SK-N-SH (cell line): ENCODE data around the gene ALDH16A1. TPM values are rescaled to one million over a fixed set of nuclear protein-coding genes. Genes with fewer than 3 reads are reported as not detected.

Experiments used
- CTCF ChIA-PET: fragments of 300-600, 350-600 bp; formaldehyde crosslinking; extraction: SDS; loops from one replicate; lab custom pipeline; 2021; lab: Yijun Ruan, JAX
- POLR2A ChIA-PET: fragments of 350-600 bp; sonication (Branson Sonifier 250); formaldehyde crosslinking; extraction: SDS; loops from one replicate; lab custom pipeline; 2020; ENCODE audit warnings: antibody characterized with exemption, inconsistent platforms; lab: Yijun Ruan, JAX
- DNase-seq: peaks from one replicate; pipeline ENCODE4 v3.0.0; 2012
- H2AFZ ChIP-seq: fragments of 200-600 bp; sonication (generic); 2 replicates; pipeline ENCODE4 v1.8.1; 2016; ENCODE audit warnings: antibody characterized with exemption, mild to moderate bottlenecking, low read depth
- H3F3A ChIP-seq: fragments of 200-600 bp; sonication (generic); replicated peaks from 2 replicates; pipeline ENCODE3; 2016; ENCODE audit warnings: antibody characterized with exemption, mild to moderate bottlenecking; ENCODE audit not compliant: insufficient read depth
- H3K27ac ChIP-seq, 2 experiments: fragments of 200-500 bp in 1 of 2; fragments of 200-600 bp in 1 of 2; sonication (Bioruptor generic) in 1 of 2; sonication (generic), shearing (Covaris generic) in 1 of 2; 2 replicates each; pipeline versions ENCODE4 v1.5.1 to v1.6.1; 2014 to 2016; ENCODE audit warnings: low read depth in 2 of 2, inconsistent platforms in 1 of 2, low read length in 1 of 2, mild to moderate bottlenecking in 1 of 2, mixed read lengths in 1 of 2
- H3K27me3 ChIP-seq: fragments of 200-600 bp; sonication (generic), shearing (Covaris generic); 2 replicates; pipeline ENCODE4 v1.6.1; 2016; ENCODE audit warnings: mixed run types; ENCODE audit not compliant: insufficient read depth
- H3K36me3 ChIP-seq, 2 experiments: fragments of 200-500 bp in 1 of 2; fragments of 200-600 bp in 1 of 2; sonication (Bioruptor generic) in 1 of 2; sonication (generic) in 1 of 2; replicated peaks in 1 of 2; 2 replicates each; pipeline versions ENCODE3 to v1.5.1; 2014 to 2016; ENCODE audit warnings: low read length in 1 of 2, mild to moderate bottlenecking in 1 of 2; ENCODE audit not compliant: insufficient read depth in 2 of 2, control insufficient read depth in 1 of 2
- H3K4me1 ChIP-seq, 2 experiments: fragments of 200-500 bp in 1 of 2; fragments of 200-600 bp in 1 of 2; sonication (Bioruptor generic) in 1 of 2; sonication (generic), shearing (Covaris generic) in 1 of 2; 2 replicates each; pipeline versions ENCODE4 v1.5.1 to v1.6.1; 2014 to 2016; ENCODE audit warnings: low read depth in 1 of 2, low read length in 1 of 2, mixed run types in 1 of 2; ENCODE audit not compliant: insufficient read depth in 2 of 2, control insufficient read depth in 1 of 2
- H3K4me2 ChIP-seq: fragments of 200-600 bp; sonication (generic), shearing (Covaris generic); 2 replicates; pipeline ENCODE4 v1.6.1; 2017; ENCODE audit warnings: mixed run types
- H3K4me3 ChIP-seq, 2 experiments: fragments of 200-500 bp in 1 of 2; fragments of 200-600 bp in 1 of 2; sonication (Bioruptor generic) in 1 of 2; sonication (generic), shearing (Covaris generic) in 1 of 2; 2 replicates each; pipeline versions ENCODE4 v1.5.1 to v1.8.1; 2014 to 2016; ENCODE audit warnings: low read depth in 2 of 2, inconsistent platforms in 1 of 2, low read length in 1 of 2, mild to moderate bottlenecking in 1 of 2, mixed read lengths in 1 of 2, moderate library complexity in 1 of 2
- H3K79me2 ChIP-seq: fragments of 200-600 bp; sonication (generic); 2 replicates; pipeline ENCODE4 v1.8.1; 2017; ENCODE audit warnings: mild to moderate bottlenecking; ENCODE audit not compliant: insufficient read depth
- H3K9ac ChIP-seq: fragments of 200-600 bp; sonication (generic); 2 replicates; pipeline ENCODE4 v1.6.1; 2017; ENCODE audit warnings: mixed run types
- H3K9me2 ChIP-seq: fragments of 200-600 bp; sonication (generic); 2 replicates; pipeline ENCODE4 v1.6.1; 2017; ENCODE audit warnings: mixed run types
- H3K9me3 ChIP-seq: fragments of 200-600 bp; sonication (generic); 2 replicates; pipeline ENCODE4 v1.6.1; 2017; ENCODE audit warnings: mixed run types, mild to moderate bottlenecking, moderate library complexity
- H4K20me1 ChIP-seq: fragments of 200-600 bp; sonication (generic); 2 replicates; pipeline ENCODE4 v1.6.1; 2017; ENCODE audit warnings: mild to moderate bottlenecking, mixed run types; ENCODE audit not compliant: insufficient read depth
- ELF1 ChIP-seq: IDR thresholded peaks from 2 replicates; pipeline ENCODE4 v1.4.0; 2012
- EZH2phosphoT487 ChIP-seq: fragments of 200-600 bp; sonication (generic); IDR thresholded peaks from 2 replicates; pipeline ENCODE4 v1.6.1; 2017; ENCODE audit warnings: low read depth, mixed run types, mild to moderate bottlenecking, antibody characterized with exemption, moderate library complexity, borderline replicate concordance
- FOXM1 ChIP-seq: IDR thresholded peaks from 2 replicates; pipeline ENCODE4 v1.4.0; 2012; ENCODE audit warnings: low read depth, mild to moderate bottlenecking
- GATA2 ChIP-seq: sonication (generic); formaldehyde crosslinking; IDR thresholded peaks from 2 replicates; pipeline ENCODE4 v1.5.0; 2020; ENCODE audit warnings: mild to moderate bottlenecking, missing genetic modification reagents
- JUND ChIP-seq: IDR thresholded peaks from 2 replicates; pipeline ENCODE4 v1.4.0; 2012
- SIN3A ChIP-seq: IDR thresholded peaks from 2 replicates; pipeline ENCODE4 v1.6.1; 2012; ENCODE audit warnings: low read depth, mild to moderate bottlenecking, low read length, moderate library complexity, borderline replicate concordance
- TAF1 ChIP-seq: IDR thresholded peaks from 2 replicates; pipeline ENCODE4 v1.6.1; 2012; ENCODE audit warnings: low read depth, mild to moderate bottlenecking, low read length, moderate library complexity, borderline replicate concordance
- TEAD4 ChIP-seq: IDR thresholded peaks from 2 replicates; pipeline ENCODE4 v1.4.0; 2012; ENCODE audit warnings: mild to moderate bottlenecking, borderline replicate concordance; ENCODE audit not compliant: insufficient read depth
- WGBS: methylation state at CpG from one replicate; pipeline ENCODE4 v1.1.6; 2017; ENCODE audit warnings: low lambda C conversion rate; 5-methylcytosine and 5-hydroxymethylcytosine counted together
- polyA plus RNA-seq, 3 experiments: library from polyadenylated mRNA; depleted of rRNA; stranded (reverse); fragments of >200 nt; gene quantifications; 2 replicates each; pipeline ENCODE4 v1.2.3, GENCODE V29; 2012
- TF ChIP-seq, protein P1 (sequence below): IDR thresholded peaks from 2 replicates; pipeline ENCODE4 v1.4.0; 2012; ENCODE audit warnings: low read depth
- TF ChIP-seq, protein P2 (sequence below): IDR thresholded peaks from 2 replicates; pipeline ENCODE4 v1.6.1; 2012; ENCODE audit warnings: mild to moderate bottlenecking, low read depth, low read length, moderate library complexity
- TF ChIP-seq, protein P3 (sequence below): IDR thresholded peaks from 2 replicates; pipeline ENCODE4 v1.4.0; 2012; ENCODE audit warnings: low read depth, borderline replicate concordance
- TF ChIP-seq, protein P4 (sequence below): IDR thresholded peaks from 2 replicates; pipeline ENCODE4; 2012

The ALDH16A1 gene
- polyA plus RNA-seq, 1 of the 3 experiments (the other 2 are of a cell fraction) = 15.7 TPM

DNA sequence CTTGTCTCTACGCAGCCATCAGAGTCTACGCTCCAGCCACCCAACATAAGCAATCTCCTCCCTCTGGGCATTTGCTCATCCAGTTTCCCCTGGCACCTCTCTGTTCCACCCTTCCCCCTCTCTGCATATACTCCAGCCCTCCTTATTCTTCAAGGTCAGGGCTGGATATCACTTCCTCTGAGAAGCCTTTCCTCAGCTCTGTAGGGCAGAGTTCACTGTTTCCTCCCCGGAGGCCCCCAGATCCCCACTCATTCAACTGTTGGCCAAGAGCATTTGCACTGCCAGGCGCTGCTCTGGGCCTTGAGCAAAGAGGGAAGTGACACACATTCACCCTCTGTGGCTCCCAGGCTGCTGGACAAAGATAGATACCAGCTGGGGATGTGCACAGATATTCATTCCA, 62.7 kb downstream of the ALDH16A1 start:
- CTCF ChIA-PET = interaction anchor here (0.9 to 1.8 kb wide), 3 partner anchors 10 to 31 kb away, joined by 4 to 11 read pairs (median 4); no protein-coding TSS in a partner anchor

DNA sequence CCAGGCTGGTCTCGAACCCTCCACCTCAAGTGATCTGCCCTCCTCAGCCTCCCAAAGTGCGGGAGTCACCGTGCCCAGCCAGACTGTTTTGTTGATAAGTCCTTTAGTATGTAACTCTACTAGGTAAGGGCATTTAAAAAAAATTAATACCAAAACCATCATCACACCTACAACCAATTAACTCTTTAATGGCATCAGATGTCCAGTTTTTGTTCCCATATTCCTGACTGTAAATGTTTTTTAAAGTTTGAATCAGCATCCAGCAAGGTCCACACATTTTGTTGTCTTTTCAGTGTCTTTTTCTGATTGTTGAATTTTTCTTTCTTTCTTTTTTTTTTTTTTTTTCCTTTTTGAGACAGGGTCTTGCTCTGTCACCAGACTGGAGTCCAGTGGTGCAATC, 65.0 kb downstream of the ALDH16A1 start:
- H3K9me3 ChIP-seq = no peaks in the 10 kb centered on the region
- H3K9ac ChIP-seq = no peak overlapping the region
- H3K4me1 ChIP-seq = peaks cover 0 to 6% of the 10 kb centered on the region in 2 experiments; a peak in 1 of 4 replicates
- H3K79me2 ChIP-seq = no peaks in the 10 kb centered on the region
- ChIA-PET CTCF (interaction anchor here (0.6 to 1.1 kb wide), 4 partner anchors 29 to 64 kb away, joined by 3 to 4 read pairs (median 4); no protein-coding TSS in a partner anchor), POLR2A (no interaction called here)
- no peak overlapping the region for H3K4me2 ChIP-seq
- H3K27me3 ChIP-seq = no peaks in the 10 kb centered on the region
- no peak overlapping the region for H2AFZ ChIP-seq
- no peaks in the 10 kb centered on the region for H4K20me1 ChIP-seq
- H3K36me3 ChIP-seq = no peaks in the 10 kb centered on the region
- no peak for DNase-seq
- no peak overlapping the region for H3K4me3 ChIP-seq
- no peak for TF ChIP-seq FOXM1
- TF ChIP-seq JUND = no peak
- no peak for TF ChIP-seq TEAD4
- TF ChIP-seq EZH2phosphoT487 = no peak
- no peak for TF ChIP-seq ELF1
- TF ChIP-seq, protein P1, sequence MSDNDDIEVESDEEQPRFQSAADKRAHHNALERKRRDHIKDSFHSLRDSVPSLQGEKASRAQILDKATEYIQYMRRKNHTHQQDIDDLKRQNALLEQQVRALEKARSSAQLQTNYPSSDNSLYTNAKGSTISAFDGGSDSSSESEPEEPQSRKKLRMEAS = no peak
- TF ChIP-seq, protein P2, sequence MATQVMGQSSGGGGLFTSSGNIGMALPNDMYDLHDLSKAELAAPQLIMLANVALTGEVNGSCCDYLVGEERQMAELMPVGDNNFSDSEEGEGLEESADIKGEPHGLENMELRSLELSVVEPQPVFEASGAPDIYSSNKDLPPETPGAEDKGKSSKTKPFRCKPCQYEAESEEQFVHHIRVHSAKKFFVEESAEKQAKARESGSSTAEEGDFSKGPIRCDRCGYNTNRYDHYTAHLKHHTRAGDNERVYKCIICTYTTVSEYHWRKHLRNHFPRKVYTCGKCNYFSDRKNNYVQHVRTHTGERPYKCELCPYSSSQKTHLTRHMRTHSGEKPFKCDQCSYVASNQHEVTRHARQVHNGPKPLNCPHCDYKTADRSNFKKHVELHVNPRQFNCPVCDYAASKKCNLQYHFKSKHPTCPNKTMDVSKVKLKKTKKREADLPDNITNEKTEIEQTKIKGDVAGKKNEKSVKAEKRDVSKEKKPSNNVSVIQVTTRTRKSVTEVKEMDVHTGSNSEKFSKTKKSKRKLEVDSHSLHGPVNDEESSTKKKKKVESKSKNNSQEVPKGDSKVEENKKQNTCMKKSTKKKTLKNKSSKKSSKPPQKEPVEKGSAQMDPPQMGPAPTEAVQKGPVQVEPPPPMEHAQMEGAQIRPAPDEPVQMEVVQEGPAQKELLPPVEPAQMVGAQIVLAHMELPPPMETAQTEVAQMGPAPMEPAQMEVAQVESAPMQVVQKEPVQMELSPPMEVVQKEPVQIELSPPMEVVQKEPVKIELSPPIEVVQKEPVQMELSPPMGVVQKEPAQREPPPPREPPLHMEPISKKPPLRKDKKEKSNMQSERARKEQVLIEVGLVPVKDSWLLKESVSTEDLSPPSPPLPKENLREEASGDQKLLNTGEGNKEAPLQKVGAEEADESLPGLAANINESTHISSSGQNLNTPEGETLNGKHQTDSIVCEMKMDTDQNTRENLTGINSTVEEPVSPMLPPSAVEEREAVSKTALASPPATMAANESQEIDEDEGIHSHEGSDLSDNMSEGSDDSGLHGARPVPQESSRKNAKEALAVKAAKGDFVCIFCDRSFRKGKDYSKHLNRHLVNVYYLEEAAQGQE = no peak
- no peak for TF ChIP-seq SIN3A
- TF ChIP-seq, protein P3, sequence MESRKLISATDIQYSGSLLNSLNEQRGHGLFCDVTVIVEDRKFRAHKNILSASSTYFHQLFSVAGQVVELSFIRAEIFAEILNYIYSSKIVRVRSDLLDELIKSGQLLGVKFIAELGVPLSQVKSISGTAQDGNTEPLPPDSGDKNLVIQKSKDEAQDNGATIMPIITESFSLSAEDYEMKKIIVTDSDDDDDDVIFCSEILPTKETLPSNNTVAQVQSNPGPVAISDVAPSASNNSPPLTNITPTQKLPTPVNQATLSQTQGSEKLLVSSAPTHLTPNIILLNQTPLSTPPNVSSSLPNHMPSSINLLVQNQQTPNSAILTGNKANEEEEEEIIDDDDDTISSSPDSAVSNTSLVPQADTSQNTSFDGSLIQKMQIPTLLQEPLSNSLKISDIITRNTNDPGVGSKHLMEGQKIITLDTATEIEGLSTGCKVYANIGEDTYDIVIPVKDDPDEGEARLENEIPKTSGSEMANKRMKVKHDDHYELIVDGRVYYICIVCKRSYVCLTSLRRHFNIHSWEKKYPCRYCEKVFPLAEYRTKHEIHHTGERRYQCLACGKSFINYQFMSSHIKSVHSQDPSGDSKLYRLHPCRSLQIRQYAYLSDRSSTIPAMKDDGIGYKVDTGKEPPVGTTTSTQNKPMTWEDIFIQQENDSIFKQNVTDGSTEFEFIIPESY = no peak
- TF ChIP-seq TAF1 = no peak
- H3K27ac ChIP-seq = no peak overlapping the region
- no peaks in the 10 kb centered on the region for H3F3A ChIP-seq
- WGBS = 98% methylated on average over 3 of the region's 3 CpGs
- no peaks in the 10 kb centered on the region for H3K9me2 ChIP-seq

More for the DNA sequence above, 62.7 kb downstream of the ALDH16A1 start:
- H3K36me3 ChIP-seq = no peaks in the 10 kb centered on the region
- no peak overlapping the region for H3K27ac ChIP-seq
- H3K4me3 ChIP-seq = no peak overlapping the region
- 77% methylated on average over 4 of the region's 4 CpGs for WGBS
- no peak overlapping the region for H3K4me2 ChIP-seq
- H3K4me1 ChIP-seq = peaks cover 0 to 9% of the 10 kb centered on the region in 2 experiments; a peak in 1 of 4 replicates
- no peaks in the 10 kb centered on the region for H3K9me3 ChIP-seq
- H3K9me2 ChIP-seq = no peaks in the 10 kb centered on the region
- TF ChIP-seq GATA2 (CRISPR knock-in tag) = no peak
- TF ChIP-seq, protein P4, sequence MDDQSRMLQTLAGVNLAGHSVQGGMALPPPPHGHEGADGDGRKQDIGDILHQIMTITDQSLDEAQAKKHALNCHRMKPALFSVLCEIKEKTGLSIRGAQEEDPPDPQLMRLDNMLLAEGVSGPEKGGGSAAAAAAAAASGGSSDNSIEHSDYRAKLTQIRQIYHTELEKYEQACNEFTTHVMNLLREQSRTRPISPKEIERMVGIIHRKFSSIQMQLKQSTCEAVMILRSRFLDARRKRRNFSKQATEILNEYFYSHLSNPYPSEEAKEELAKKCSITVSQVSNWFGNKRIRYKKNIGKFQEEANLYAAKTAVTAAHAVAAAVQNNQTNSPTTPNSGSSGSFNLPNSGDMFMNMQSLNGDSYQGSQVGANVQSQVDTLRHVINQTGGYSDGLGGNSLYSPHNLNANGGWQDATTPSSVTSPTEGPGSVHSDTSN = no peak
- TF ChIP-seq, protein P1 = no peak
- H3K9ac ChIP-seq = no peak overlapping the region
- H3K27me3 ChIP-seq = no peaks in the 10 kb centered on the region
- H3K79me2 ChIP-seq = no peaks in the 10 kb centered on the region
- H3F3A ChIP-seq = no peaks in the 10 kb centered on the region
- no peak overlapping the region for H2AFZ ChIP-seq
- no peaks in the 10 kb centered on the region for H4K20me1 ChIP-seq
- POLR2A ChIA-PET = no interaction called here
- DNase-seq = no peak
